ENCODE data around the gene ARL2BP.

The ARL2BP gene

GRCh38 chr16:57204675-57205074 lies 40.4 kb upstream of the ARL2BP start:
- in situ Hi-C loops (cut with HindIII; ENCODE audit: low sequenced_read_pairs): no loop called here
- no peak overlapping the region for H3K4me3 ChIP-seq (ENCODE audit: low read depth, low read length)
- no peak for DNase-seq (ENCODE audit: low read depth, low spot score)
- TF ChIP-seq, protein P1, sequence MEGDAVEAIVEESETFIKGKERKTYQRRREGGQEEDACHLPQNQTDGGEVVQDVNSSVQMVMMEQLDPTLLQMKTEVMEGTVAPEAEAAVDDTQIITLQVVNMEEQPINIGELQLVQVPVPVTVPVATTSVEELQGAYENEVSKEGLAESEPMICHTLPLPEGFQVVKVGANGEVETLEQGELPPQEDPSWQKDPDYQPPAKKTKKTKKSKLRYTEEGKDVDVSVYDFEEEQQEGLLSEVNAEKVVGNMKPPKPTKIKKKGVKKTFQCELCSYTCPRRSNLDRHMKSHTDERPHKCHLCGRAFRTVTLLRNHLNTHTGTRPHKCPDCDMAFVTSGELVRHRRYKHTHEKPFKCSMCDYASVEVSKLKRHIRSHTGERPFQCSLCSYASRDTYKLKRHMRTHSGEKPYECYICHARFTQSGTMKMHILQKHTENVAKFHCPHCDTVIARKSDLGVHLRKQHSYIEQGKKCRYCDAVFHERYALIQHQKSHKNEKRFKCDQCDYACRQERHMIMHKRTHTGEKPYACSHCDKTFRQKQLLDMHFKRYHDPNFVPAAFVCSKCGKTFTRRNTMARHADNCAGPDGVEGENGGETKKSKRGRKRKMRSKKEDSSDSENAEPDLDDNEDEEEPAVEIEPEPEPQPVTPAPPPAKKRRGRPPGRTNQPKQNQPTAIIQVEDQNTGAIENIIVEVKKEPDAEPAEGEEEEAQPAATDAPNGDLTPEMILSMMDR (IDR thresholded peaks at IDR 0.05; ENCODE audit: low read depth, low read length): no peak

- no peak for DNase-seq (ENCODE audit: low read depth, low spot score)
- H3K4me3 ChIP-seq (ENCODE audit: low read depth, low read length): no peak overlapping the region
- TF ChIP-seq, protein P1 (IDR thresholded peaks at IDR 0.05; ENCODE audit: low read depth, low read length): no peak
- in situ Hi-C loops (cut with HindIII; ENCODE audit: low sequenced_read_pairs): no loop called here
Observed at GRCh38 chr16:57208926-57209325, 36.1 kb upstream of the ARL2BP start.

DNA sequence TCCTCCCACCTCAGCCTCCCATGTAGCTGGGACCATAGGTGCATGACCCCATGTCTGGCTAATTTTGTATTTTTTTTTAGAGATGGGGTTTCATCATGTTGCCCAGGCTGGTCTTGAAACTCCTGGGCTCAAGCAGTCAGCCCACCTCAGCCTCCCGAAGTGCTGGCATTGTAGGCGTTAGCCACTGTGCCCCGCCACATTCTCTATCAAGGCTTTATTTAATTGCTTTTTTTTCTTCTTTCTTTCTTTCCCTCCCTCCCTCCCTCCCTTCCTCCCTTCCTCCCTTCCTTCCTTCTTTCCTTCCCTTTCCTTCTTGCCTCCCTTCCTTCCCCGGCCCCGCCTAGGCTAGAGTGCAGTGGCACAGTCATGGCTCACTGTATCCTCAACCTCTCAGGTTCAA lies 35.3 kb upstream of the ARL2BP start:
- DNase-seq (ENCODE audit: low read depth, low spot score): no peak
- in situ Hi-C loops (cut with HindIII; ENCODE audit: low sequenced_read_pairs): no loop called here
- no peak overlapping the region for H3K4me3 ChIP-seq (ENCODE audit: low read depth, low read length)
- TF ChIP-seq, protein P1 (IDR thresholded peaks at IDR 0.05; ENCODE audit: low read depth, low read length): no peak

- TF ChIP-seq, protein P1 (IDR thresholded peaks at IDR 0.05; ENCODE audit: low read depth, low read length): no peak
- no peak overlapping the region for H3K4me3 ChIP-seq (ENCODE audit: low read depth, low read length)
- DNase-seq (ENCODE audit: low read depth, low spot score): no peak
- in situ Hi-C loops (cut with HindIII; ENCODE audit: low sequenced_read_pairs): no loop called here
Observed at GRCh38 chr16:57213462-57213861, 31.6 kb upstream of the ARL2BP start.

DNA sequence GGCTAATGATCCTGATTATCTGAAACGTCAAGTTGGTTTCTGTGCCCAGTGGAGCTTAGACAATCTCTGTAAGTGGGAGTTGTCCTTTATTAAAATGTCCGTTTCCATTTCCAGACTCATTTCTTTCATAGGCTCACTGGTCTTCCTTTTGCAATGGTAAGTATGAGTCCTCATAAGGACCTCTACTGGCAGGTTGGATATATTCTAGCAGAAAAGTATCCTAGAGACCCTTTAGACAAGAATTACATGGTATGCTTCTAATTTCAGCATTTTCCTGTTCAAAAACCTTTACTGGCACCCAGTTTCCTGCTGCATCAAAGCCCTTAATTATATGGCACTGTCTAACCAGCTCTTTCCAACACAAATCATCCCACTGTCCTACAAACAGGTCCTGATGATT lies 28.1 kb upstream of the ARL2BP start:
- in situ Hi-C loops (cut with HindIII; ENCODE audit: low sequenced_read_pairs): no loop called here
- TF ChIP-seq, protein P1 (IDR thresholded peaks at IDR 0.05; ENCODE audit: low read depth, low read length): no peak
- H3K4me3 ChIP-seq (ENCODE audit: low read depth, low read length): no peak overlapping the region
- DNase-seq (ENCODE audit: low read depth, low spot score): no peak

DNA sequence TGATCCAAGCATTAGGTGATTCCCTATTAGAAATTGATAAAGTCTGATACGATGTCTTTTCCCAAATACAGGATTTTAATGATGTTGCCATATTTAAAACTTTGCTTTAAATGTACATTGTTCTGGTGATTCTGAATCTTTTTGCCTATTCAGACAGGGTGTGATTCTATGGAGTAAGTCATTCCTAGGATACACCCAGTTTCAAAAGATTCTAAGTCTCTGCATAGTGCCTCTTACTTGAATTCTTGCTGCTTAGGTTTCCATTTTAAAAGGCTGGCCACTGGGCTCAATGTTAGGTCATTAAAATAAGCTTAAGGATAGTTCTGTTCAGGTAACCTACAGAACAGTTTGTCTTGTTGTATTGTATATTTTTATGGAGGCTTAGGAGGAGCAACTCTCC lies 22.0 kb upstream of the ARL2BP start:
- in situ Hi-C loops (cut with HindIII; ENCODE audit: low sequenced_read_pairs): no loop called here
- H3K4me3 ChIP-seq (ENCODE audit: low read depth, low read length): no peak overlapping the region
- no peak for DNase-seq (ENCODE audit: low read depth, low spot score)
- TF ChIP-seq, protein P1 (IDR thresholded peaks at IDR 0.05; ENCODE audit: low read depth, low read length): no peak
